GM19467 (cell line): ENCODE results near the gene FCRL5.
"Not testable (repeated sequence)": the region's sequence is repeated elsewhere in the genome, so short reads cannot be mapped to it uniquely, and the experiment has no call there.

Experiments
- ATAC-seq: cut with Tn5 transposase; IDR thresholded peaks from one replicate; pipeline ENCODE4 v1.9.1; 2021; ENCODE audit warnings: mild to moderate bottlenecking, moderate library complexity; ENCODE audit not compliant: unreplicated experiment

The FCRL5 gene

DNA sequence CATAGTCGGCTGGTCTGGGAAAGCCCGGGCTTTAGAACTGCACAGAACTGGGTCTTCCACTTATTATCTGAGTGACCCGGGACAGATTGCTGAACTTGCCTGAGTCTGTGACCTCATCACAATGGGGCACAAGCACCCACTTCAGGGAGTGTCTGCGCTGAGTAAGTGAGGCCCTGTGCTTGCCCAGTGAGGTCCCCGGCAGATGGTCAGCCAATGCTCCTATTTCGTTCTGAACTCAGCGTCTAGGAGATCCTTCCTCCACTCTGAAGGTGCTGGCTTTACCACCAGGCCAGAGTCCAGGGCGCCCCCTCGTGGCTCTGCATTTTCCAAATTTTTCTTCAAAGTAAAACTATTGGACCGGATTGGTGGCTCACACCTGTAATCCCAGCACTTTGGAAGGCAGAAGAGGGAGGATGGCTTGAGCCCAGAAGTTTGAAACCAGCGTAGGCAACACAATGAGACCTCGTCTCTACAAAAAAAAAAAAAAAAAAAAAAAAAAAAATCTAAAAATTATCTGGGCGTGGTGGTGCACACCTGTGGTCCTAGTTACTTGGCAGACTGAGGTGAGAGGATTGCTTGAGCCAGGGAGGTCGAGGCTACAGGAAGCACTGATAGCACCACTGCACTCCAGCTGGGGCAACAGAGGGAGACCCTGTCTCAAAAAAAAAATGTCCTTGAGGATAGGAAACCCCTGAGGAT is 61.7 kb downstream of the FCRL5 start:
- no peak for ATAC-seq

DNA sequence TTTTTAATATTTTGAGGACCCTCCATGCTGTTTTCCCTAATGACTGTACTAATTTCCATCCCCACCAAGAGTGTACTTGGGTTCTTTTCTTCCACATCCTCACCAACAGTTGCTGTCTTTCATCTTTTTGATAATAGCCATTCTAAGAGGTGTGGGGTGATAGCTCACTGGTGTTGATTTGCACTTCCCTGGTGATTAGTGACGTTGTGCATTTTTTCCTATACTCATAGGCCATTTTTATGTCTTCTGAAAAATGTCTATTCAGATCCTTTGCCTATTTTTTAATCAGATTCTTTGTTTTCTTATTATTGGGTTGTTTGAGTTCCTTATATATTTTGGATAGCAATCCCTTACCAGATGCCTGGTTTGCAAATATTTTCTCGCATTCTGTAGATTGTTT is 64.2 kb downstream of the FCRL5 start:
- ATAC-seq: no peak

DNA sequence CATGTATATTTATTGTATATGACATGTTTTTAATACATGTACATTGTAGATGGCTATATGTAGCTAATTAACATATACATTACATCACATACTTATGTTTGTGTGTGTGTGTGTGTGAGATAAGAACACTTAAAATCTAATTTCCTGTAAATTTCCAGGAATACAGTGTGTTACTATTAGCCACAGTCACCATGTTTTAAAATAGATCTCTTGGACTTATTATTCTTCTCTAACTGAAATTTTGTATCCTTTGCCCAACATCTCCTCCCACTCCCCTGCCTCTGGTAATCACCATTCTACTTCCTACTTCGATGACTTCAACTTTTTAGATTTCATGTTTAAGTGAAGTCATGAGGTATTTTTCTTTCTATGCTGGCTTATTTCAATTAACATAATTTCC is 64.8 kb downstream of the FCRL5 start:
- ATAC-seq: no peak

DNA sequence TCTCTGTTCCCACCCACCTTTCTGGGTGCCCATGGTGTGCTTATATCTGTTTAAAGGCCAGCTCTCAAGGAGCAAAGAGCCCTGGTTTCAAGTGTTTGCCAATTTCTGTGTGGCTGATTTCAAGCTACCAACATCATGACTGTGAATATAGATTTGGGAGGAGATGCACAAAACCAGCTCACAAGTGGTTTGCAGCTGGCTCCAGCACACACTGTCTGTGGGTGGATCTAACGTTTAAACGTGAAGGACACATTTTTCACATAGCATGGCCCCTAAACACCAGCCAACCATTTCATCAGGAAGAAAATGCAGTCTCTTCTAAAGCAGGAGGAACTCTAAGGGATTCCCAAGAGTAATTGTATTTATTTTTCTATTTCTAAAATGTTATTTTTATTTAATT is 65.2 kb downstream of the FCRL5 start:
- no peak for ATAC-seq

DNA sequence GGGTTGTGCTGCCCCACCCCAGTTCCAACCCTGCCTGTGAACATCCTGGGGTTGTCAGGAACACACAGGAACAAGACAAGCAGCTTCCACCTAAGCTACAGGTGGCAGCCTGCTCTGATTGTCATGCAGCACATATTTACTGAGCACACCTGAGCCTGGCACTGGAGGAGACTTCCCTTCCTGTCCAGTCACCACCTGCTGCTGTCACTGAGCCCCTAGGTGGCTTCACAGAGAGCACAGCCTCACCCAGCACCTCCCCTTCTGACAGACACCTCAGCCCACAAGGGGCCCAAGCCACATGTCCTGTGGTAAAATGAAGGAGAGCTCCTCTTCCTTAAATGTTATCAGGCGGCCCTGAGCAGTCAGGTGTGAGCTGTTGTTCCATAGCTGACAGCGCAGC is 65.9 kb downstream of the FCRL5 start:
- not testable (repeated sequence) for ATAC-seq

DNA sequence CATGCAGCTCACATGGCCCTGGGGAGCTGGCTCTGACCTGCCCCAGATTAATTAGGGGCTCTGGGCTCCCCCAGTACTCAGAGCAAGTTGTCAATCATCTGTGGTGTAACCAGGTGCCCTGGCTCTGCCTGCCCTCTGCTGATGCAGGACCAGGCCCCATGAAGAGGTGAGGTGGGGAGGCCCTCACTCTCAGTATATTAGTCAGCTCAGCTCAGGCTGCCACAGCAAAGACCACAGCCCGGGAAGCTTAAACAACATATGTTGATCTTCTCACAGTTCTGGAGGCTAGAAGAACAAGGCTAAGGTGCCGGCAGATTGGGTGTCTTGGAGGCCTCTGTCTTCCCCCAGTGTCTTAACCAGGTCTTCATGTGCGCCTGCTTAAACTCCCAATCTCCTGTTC is 66.5 kb downstream of the FCRL5 start:
- ATAC-seq: no peak

DNA sequence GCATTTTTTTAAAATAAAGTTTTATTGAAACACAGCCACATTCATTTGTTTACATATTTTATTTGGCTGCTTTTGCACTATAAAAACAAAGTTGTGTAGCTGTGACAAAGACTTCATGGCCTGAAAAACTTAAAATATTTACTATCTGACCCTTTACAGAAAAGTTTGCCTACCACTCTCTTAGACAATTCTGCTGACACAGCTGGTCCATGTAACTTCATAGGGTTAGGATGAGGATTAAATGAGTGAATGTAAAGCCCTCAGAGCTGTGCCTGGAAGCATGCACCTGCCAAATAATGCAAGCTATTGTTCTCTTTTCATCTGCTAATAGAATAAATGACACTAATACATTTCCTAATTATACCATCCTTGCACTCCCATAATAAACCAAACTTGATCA is 67.7 kb downstream of the FCRL5 start:
- no peak for ATAC-seq

DNA sequence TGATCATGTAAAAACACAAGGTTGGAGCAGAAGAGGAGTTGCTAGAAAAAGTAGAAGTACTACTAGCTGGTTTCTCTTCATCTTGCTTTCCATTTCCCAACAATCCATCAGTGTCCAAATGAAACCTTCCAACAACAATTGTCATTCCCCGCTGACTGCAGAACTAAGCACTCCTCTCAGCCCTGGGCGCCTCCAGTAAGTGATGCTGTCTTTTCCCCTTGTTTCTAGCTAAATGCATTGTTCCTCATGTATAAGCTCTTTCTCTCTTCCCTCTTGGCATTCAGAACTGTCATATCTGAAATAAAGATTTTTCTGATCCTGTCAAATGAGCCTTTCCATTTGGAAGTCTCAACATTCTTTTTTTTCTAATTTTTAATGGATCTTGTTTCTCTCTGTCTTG is 68.7 kb downstream of the FCRL5 start:
- ATAC-seq: no peak

DNA sequence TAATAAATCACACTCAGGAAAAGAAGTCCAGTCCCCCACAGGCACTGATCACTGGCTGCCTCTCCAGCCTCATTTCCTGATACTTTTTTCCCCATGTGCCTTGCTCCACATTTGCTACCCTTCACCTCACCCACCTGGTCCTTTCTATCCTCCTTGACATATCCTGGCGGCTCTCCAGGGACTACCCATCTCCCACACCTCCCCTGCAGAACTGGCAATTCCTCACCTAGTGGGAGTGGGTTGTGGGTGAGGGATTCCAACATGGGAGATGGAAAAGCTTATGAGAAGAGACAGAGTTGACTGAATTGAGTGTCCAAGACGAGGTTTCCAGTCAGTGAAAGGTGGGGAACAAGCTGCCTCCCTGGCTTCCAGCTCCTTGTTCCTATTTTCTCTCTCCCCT is 69.6 kb downstream of the FCRL5 start:
- ATAC-seq: no peak

DNA sequence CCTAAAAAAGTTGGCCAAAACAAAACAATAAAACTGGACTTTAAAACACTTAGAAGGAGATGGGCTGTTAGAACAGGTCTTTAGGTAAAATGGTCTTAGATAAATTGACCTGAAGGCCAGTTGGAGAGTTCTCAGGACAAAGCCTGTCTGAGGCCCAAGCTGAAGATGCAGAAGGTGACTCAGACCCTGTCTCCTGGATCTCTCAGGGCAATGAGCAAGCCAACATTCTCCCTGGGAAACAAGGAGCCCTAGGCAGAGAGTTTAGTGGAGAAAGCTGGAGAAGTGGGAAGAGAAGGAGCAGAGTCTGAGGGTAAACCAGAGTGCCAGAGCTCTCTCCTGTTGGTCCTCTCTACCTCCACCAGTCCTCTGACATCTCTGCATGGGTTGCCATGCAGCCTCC is 70.1 kb downstream of the FCRL5 start:
- no peak for ATAC-seq

DNA sequence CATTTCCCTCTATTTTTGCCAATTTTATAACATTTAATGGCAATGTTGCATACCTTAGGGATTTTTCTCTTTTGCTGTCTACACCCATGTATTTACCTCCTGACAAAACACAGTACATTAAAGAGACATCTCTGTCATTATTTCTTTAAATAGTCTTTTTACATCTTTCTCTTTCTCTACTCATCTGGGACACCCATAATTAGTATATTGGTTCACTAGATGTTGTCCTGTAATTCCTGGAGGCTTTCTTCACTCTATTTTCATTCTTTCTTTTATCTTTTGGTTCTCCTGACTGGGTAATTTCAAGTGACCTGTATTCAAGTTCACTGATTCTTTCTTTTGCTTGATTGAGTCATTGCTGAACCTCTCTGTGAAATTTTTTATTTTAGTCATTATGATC is 74.3 kb downstream of the FCRL5 start:
- no peak for ATAC-seq

DNA sequence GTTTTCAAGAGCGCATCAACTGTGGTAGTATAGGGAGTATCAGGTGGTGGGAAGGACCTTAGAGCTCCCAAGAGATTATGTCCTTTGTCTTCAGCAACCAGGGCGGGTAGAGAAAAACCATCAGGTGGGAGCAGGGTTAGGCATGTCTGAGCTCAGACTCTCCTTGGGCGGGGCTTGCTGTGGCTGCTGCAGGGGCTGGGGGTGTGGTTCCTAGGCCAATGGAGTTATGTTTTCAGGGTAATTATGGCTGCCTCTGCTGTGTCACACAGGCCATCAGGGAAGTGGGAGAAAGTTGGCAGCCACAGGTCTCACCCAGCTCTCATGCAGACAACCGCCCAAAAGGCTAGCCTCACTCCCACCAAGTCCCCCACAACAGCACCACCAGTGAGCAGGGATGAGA is 74.9 kb downstream of the FCRL5 start:
- no peak for ATAC-seq

DNA sequence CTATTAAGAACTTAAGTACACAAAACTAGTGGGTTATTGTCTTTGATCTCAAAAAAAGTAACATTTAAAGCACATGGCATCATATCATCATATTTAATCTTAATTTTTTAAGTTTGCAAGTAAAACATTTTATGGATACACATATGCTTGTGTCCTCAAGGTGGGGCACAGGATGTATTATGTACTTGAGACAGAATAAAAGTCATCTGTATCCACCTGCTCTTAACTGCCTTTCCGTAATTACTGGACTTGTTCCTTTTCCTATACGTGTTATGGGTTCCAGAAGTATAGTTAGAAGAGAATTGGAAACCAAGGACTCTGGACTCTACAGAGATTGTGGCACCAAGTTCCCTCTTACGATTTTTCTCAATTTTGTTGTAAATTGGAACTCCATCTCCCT is 79.4 kb downstream of the FCRL5 start:
- ATAC-seq: no peak

DNA sequence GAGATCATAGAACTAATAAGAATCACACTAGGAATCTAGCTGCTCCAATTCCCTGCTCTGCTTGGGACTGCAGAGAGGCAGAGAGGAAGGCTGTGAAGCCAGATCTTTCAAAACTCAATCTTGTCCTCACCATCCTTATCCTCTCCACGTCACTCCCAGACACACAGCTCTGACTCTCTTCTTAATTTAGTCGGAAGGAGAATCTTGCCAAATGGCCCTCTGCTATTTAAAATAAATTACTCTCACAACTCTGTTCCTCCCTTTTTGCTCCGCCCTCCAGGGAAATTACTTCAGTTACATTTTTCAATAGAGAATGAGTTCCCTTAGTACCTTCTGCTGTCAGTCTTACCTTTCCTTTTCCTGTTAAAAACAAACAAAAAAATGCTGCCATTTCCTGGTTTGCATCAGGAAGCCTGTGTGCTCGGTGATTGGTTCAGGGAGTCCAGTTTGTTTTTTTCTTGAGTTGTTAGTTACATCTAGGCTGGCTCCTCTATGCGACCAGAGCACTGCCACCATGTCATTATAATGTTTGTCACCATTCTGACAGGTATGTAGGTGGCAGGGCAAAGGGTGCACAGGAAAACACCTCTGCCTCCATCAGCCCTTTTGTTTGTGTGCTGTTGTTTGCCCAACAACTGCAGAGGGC is 80.1 kb downstream of the FCRL5 start:
- ATAC-seq: no peak

DNA sequence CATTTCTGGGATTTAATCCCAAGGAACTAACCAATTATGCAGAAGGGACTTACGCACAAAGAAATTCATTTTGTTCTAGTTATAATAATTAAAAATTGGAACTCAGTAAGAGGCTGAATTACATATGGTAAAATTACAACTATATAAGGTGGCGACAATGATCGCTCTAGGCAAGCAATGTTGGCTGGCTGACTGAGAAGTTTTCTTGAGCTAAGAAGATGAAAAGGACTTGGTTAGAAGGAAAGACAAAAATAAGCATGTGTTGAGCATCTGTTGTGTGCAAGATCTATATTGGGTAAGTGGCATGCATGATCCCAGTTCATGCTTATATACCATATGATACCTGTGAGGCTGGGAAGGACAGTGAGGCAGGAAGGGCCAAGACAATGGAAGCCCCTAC is 80.8 kb downstream of the FCRL5 start:
- ATAC-seq: no peak

DNA sequence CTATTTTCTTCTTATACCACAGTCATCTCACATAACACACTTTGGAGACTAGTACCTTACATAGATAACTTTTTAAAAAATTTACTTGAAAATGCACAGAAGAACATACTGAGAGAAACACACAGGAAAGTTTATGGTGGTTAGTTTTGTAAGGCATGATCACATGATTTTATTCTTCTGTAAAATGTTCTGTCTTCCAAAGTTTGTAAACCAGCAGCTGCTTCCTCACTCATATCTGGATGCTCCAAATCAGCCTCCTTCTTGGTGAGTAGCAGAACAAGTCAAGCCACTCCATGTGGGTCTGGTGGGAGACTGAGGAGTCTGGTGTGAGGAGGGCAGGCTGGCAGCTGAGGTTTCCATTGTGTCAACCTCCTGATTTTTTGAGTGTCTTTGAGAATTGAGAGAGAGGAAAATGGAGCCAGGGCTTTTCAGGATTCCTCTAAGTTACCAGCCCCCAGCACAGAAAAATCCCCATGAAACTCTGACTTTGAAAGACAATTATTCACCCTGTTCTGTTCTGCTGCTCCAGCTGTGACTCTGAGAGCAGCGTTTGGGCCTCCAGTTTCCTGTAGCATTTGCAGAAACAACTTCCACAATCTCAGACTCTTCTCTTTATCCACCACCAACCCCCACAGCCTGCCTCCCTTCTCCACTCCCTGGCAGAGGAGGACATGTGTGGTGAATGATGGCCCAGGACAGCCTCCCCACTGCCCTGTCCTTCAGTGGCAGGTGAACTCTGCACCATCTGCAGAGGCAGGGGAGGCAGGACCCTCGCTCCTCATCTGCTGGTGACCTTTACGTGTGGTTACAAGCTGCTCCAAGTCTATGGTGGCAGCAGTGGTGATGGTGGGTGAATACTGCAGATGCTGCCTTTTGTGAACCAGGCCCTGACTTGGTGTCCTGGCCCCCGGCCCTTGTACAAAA is 82.3 kb downstream of the FCRL5 start:
- no peak for ATAC-seq

DNA sequence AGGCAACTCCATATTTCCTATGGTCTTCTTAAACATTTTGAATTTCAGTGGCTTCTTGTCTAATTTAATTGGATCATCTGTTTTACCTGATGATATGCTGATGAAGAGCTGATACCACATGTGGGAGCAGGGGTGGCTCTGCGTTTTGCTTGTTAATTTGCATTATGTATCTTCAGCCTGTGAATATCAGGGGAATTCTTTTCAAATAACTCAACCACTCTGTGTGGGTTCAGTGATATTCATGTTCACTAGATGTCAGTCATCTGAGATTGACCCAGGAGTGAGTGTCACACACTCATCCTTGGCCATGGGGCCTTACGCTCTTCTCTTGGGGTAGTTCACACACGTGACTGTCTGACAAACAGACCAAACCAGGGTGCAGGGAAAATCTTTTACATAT is 83.0 kb downstream of the FCRL5 start:
- ATAC-seq: no peak

DNA sequence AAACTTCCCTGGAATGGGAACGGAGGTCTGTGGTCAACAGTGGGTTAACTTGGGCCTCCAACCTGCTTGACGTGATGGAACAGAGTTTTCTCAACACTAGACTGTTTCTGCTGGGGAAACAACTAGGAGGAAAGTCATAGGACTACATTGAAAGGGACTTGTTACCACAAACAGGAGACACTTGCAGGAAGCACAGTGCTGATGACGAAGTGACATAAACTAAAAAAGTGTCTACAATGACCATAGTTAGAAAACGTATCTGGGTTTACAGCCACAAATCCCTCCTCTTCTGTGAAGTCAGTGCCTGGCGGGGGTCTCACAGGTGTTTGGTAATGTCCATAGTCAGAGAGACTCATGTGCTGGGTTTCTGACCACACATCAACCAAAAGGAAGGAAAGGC is 86.3 kb downstream of the FCRL5 start:
- no peak for ATAC-seq
